Activated naive CD4-positive, alpha-beta T cell treated with anti-CD3 and anti-CD28 coated beads, Interleukin-2, amount 10 ng/mL, durations not matched to agents 7 days and 5 days (primary cell): ENCODE results near the gene PLA2G4A.

Source experiments
- CTCF ChIA-PET: fragments of 350-600 bp; sonication (Branson Sonifier 250); formaldehyde crosslinking; loops from one replicate; lab custom pipeline; 2021; ENCODE audit warnings: antibody characterized with exemption; lab: Charles Lee
- DNase-seq: peaks from one replicate; pipeline ENCODE4 v3.0.0-alpha.2; 2020
- H3K27ac Mint-ChIP-seq: one replicate; pipeline ENCODE4 v1.8.0; 2021; ENCODE audit warnings: mild to moderate bottlenecking, moderate library complexity, mixed read lengths
- H3K27me3 Mint-ChIP-seq: one replicate; pipeline ENCODE4 v1.8.0; 2021; ENCODE audit warnings: mild to moderate bottlenecking, mixed read lengths
- H3K36me3 Mint-ChIP-seq: one replicate; pipeline ENCODE4 v1.8.0; 2021; ENCODE audit warnings: mixed read lengths
- H3K4me1 Mint-ChIP-seq: one replicate; pipeline ENCODE4 v1.8.0; 2021; ENCODE audit warnings: mixed read lengths
- H3K4me3 Mint-ChIP-seq: one replicate; pipeline ENCODE4 v1.8.0; 2021; ENCODE audit warnings: mild to moderate bottlenecking, moderate library complexity, mixed read lengths
- H3K9me3 Mint-ChIP-seq: one replicate; pipeline ENCODE4 v1.8.0; 2021; ENCODE audit warnings: mixed read lengths

PLA2G4A gene

DNA sequence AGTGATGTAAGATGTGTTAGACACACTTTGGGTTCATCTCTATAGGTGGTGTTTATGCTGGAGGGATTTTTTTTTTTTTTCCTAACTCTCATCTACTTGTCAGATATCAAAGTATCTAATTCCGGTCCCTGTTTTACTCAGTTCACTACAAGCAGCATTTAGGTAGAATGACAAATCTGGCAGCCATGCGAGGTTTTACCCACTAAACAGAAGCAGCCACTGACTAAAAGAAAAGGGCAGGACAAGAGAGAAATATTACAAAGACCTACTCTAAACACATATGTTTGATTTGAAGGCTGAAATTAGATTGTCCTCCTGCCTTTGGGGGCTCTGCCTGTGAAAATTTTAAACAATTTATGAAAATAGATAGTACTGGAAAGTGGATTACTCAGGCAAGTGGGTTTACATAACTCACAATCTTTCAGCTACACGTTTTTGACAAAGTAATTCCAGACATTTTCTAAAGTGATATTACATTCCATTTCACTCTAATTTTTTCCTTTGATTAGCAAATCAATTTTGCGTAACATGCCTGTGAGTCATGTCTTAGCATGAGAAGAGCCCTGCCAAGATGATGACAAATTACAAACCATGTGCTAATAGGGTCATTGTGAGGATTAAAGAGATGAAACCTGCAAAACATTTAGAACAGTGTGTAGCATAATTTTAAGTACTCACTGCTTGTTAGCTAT is 172.6 kb downstream of the PLA2G4A start:
- Mint-ChIP-seq H3K27me3 (no peaks in the 10 kb centered on the region), H3K36me3 (no peaks in the 10 kb centered on the region), H3K27ac (no peak overlapping the region), H3K9me3 (no peaks in the 10 kb centered on the region), H3K4me3 (no peak overlapping the region), H3K4me1 (no peaks in the 10 kb centered on the region)
- DNase-seq = no peak
- CTCF ChIA-PET = no interaction called here

DNA sequence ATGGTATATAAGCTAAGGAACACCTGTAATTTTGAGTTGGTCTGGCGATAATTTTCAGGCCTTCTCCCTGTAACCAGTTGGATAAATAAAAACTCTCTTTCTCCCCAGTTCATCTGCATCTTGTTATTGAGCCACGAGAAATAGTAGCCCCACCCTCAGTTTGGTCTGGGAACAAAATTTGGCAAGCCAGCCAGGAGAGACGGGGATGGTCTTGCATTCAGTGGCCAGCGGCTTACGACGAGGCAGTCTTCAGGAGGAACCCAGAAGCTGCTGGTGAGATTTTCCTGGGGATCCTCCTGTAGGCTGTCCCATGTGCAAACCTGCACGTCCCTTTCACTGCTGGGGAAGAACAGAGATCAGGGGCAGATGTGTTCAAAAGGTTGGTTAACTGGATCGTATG is 174.6 kb downstream of the PLA2G4A start:
- no peaks in the 10 kb centered on the region for H3K27me3 Mint-ChIP-seq
- no peak overlapping the region for H3K27ac Mint-ChIP-seq
- H3K4me3 Mint-ChIP-seq = no peak overlapping the region
- no peak for DNase-seq
- H3K4me1 Mint-ChIP-seq = no peaks in the 10 kb centered on the region
- CTCF ChIA-PET = no interaction called here
- H3K9me3 Mint-ChIP-seq = peaks cover 4% of the 10 kb centered on the region
- H3K36me3 Mint-ChIP-seq = no peaks in the 10 kb centered on the region

DNA sequence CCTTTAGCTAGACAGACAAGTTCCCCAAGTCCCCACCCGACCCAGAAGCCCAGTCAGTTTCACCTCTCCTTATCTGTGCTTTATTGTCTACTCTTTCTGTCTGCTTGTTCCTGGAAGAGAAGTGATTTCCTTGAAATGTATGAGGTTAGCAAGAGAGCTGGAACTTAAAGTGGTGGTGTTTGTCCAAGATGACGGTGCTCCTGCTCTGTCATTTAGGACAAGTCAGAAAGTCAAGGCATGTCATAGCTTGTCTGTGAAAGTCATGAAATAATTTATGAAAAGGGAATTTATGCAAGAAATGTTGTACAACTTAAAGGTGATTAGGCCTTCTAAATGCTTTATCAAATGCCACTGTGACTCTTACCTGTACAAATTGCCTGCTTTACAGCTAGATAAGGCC is 178.1 kb downstream of the PLA2G4A start:
- Mint-ChIP-seq H3K36me3 (no peaks in the 10 kb centered on the region), H3K4me1 (no peaks in the 10 kb centered on the region), H3K27ac (no peak overlapping the region), H3K9me3 (peaks cover 5% of the 10 kb centered on the region), H3K4me3 (no peak overlapping the region), H3K27me3 (no peaks in the 10 kb centered on the region)
- CTCF ChIA-PET = no interaction called here
- DNase-seq = no peak

DNA sequence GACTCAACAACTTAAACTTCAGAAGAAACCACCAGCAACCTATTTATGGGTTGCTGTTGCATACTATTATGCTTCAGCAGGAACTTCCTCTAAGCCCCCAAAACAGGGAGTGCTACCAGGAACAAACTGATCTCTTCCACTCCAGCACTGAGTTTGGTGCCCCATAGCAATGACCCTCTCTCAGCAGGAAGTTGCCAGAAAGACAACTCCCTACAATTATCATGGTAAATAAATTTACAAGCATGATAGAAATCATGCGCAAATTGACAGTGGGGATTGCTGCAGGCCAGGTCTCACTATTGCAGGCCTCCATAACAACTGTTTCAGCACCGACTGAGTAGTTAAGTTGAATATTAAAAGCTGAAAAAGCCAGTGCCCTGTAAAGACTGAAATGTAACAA is 180.6 kb downstream of the PLA2G4A start:
- DNase-seq = no peak
- no peaks in the 10 kb centered on the region for H3K36me3 Mint-ChIP-seq
- no peaks in the 10 kb centered on the region for H3K4me1 Mint-ChIP-seq
- H3K27ac Mint-ChIP-seq = no peak overlapping the region
- no peaks in the 10 kb centered on the region for H3K27me3 Mint-ChIP-seq
- H3K4me3 Mint-ChIP-seq = no peak overlapping the region
- H3K9me3 Mint-ChIP-seq = peaks cover 5% of the 10 kb centered on the region
- CTCF ChIA-PET = no interaction called here

DNA sequence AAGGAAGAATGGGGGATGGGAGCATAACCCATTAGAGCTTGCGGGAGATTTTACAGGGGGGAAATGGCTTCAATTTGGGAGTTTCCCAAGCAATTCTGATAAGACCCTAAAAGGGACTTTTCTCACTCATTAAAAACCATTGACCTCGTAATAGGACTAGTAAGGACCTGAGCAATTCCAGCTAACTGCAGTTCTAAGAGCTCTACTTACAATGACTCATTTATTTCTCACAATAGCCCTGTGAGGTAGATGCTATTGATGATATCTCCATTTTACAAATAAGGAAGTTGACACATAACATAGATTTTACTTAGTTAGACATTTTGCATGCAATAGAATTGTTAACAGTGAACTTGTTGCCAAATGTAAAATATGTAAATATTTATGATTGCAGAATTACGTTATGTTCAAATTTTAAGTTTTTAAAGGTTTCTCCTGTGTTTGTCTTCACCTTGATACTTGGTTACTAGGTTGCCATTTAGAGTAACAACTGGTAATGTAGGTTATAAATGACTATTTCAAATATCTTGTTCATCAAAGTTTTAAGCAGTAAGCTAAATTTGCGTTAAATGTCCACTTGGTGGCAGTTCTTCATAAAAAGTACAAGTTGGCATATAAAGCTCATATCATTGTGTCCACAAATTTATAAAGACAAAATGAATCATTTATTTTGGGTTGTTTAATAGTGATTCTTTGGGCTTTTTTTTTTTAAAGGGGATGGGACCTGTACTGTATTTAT is 182.0 kb downstream of the PLA2G4A start:
- Mint-ChIP-seq H3K4me1 (no peaks in the 10 kb centered on the region), H3K27me3 (no peaks in the 10 kb centered on the region), H3K4me3 (no peak overlapping the region), H3K36me3 (no peaks in the 10 kb centered on the region), H3K9me3 (peaks cover 5% of the 10 kb centered on the region), H3K27ac (no peak overlapping the region)
- no peak for DNase-seq
- CTCF ChIA-PET = no interaction called here

DNA sequence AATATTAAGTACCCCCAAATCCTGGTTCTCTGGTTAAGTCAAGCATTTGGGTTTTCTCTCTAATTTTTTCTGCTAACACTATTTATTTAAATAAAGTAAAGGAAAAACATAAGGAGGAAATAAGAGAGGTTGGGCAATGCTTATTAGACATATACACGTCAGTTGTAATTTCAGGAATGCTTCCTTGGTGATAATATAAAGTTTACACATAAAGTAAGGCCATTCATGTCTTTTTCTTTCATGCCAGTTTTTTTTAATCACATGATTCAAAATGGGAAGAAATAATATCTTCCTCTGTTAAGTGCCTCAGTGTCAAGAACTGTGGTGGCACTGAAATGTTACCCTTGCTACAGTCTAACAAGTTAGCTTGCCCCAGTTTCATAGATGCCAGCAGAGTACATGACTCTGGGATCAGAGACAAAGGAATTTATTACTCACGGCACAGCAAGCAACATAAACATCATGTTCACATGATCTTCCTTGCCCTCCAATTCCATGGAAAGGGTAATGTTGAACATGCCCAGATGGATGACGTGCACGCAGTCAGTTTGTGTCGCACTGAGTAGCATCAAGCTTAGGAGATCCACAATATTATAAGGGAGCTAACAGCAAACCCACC is 184.9 kb downstream of the PLA2G4A start:
- Mint-ChIP-seq H3K4me1 (no peaks in the 10 kb centered on the region), H3K27me3 (no peaks in the 10 kb centered on the region), H3K9me3 (peaks cover 1% of the 10 kb centered on the region), H3K4me3 (no peak overlapping the region), H3K27ac (no peak overlapping the region), H3K36me3 (no peaks in the 10 kb centered on the region)
- DNase-seq = no peak
- CTCF ChIA-PET = no interaction called here

DNA sequence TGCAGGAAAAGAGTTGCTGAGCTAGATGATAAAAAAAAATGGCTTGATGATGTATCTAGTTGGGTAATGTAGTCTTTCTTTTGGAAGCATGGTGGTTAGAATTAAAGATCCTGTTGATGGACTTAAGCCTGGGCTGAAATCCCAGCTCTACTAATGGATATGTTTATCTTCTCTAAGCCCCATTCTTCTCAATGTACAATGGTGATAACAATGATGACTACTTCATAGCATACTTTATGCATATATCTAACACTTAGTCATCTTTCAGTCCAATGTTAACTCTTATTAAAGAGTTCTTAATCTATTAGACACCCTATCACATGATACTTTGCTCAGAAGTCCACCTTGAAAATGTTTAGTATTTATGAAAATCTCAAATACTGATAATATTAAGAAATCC is 189.5 kb downstream of the PLA2G4A start:
- Mint-ChIP-seq H3K4me1 (no peaks in the 10 kb centered on the region), H3K27ac (no peak overlapping the region), H3K4me3 (no peak overlapping the region), H3K27me3 (no peaks in the 10 kb centered on the region), H3K36me3 (no peaks in the 10 kb centered on the region), H3K9me3 (no peaks in the 10 kb centered on the region)
- CTCF ChIA-PET = no interaction called here
- no peak for DNase-seq

DNA sequence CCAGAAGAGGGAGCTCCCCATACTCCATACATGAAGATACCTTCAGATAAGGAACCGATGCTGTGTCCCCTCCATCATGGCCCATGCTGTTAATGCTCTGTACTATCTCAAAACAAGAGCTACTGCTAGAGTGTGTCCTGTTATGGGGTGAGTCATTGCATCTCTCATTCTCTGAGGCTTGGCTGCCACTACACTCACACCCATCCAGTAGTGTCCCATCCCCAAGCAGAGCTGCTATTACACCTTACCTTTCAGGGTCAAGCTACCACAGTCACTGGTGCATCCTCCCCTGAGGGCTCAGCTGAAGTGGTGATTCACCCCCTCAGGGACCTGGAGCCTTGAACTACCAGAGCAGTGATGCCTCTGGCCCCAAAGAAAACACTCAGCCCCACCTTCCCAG is 198.5 kb downstream of the PLA2G4A start:
- peaks cover 6% of the 10 kb centered on the region for H3K9me3 Mint-ChIP-seq
- no peak overlapping the region for H3K4me3 Mint-ChIP-seq
- H3K27me3 Mint-ChIP-seq = no peaks in the 10 kb centered on the region
- no peaks in the 10 kb centered on the region for H3K4me1 Mint-ChIP-seq
- CTCF ChIA-PET = no interaction called here
- H3K36me3 Mint-ChIP-seq = no peaks in the 10 kb centered on the region
- no peak for DNase-seq
- no peak overlapping the region for H3K27ac Mint-ChIP-seq

DNA sequence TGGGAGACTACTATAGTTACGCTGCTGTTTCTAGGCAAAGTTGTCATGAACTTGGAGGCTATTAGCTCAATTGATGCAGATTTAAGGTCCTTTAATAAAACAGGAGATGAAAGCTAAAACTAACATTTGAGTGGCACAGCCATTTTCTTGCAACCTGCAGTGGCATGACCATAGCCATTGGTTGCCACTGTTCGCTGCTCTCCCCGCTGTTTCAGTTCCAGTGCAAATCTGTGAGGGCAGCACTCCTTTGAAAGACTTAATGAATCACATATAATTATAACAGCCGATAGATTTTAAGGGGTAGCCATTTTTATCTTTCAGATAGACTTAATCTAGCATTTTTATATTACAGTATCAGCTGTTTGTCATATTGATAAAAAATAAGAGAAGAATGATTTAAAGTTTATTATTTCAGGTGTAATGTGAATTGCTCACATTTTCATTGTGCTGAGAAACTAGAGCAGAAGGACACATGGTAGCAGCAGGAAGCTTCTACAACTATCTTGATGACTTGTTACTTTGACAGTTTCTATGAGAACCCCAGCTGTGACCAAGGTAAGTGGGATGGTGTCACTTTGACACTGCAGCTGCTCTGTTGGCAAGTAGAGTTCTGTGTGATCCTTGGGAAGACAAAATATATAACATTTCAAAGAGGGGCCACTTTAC is 203.7 kb downstream of the PLA2G4A start:
- Mint-ChIP-seq H3K9me3 (peaks cover 6% of the 10 kb centered on the region), H3K27me3 (no peaks in the 10 kb centered on the region), H3K27ac (no peak overlapping the region), H3K4me1 (no peaks in the 10 kb centered on the region), H3K36me3 (no peaks in the 10 kb centered on the region), H3K4me3 (no peak overlapping the region)
- CTCF ChIA-PET = no interaction called here
- DNase-seq = no peak

DNA sequence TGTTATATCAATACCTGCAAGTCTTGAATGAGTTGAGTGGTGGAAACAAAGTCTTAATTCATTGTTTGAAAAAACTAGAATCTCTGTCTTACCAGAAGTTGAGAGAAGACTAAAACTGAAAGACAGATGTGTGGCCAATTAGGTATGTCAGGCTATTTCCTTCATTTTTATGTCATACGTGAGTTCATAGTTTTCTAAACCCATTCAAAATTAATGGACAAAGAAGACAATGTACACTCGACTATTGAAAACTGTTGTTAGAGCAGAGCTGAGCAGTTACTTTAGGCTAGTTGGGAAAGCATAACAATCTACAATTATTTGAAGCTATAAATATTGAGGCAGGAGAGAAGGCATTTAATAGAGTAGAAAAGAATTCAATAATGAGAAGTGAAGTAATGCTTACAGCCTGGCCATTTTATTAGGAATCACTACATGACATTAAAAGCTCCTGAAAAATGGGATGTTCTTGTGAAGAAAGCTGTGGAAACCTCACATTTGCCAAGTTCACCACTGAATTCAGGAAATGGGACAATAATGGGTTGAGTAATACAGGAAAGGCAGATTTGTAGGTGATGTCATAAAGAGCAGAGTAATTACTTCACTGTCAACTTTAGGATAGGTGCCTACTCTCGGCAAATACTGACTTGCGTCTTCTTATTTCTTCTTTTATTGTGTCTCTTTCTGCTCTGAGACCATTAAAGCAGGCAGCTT is 204.4 kb downstream of the PLA2G4A start:
- Mint-ChIP-seq H3K27me3 (no peaks in the 10 kb centered on the region), H3K9me3 (peaks cover 3% of the 10 kb centered on the region), H3K4me3 (no peak overlapping the region), H3K36me3 (no peaks in the 10 kb centered on the region), H3K27ac (no peak overlapping the region), H3K4me1 (no peaks in the 10 kb centered on the region)
- CTCF ChIA-PET = no interaction called here
- DNase-seq = no peak

DNA sequence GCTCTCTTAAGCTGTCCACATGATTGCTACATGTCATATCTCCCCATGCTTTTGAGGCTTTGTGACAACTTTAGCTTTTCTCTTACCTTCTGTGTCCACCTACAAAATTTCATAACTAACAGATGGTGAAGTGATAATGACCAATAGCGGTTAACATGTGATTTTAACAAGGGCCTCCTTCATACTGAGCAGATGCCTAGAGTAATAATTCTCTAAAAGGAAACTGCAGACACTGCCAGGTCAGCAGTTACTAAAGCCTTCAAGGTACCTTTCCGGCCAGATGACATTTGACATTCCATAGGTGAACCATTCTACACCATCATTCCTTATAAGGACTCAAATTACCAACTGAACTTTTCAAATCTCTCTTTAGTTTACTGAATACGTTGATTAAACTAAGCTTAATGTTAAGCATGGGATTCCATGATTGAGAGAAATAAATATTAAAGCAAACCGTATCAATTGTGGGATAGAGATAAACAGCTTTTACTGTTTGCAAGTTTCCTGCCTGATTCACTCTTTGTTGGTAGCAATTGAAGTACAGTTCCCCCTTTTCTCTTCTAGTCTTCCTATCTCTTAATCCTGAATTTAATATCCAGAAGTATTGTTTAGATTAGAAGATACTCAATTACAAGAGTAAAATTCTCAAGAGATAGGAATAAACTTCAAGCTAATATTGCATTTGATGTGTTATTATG is 205.1 kb downstream of the PLA2G4A start:
- no peak overlapping the region for H3K4me3 Mint-ChIP-seq
- H3K27me3 Mint-ChIP-seq = no peaks in the 10 kb centered on the region
- H3K36me3 Mint-ChIP-seq = no peaks in the 10 kb centered on the region
- DNase-seq = no peak
- H3K9me3 Mint-ChIP-seq = no peaks in the 10 kb centered on the region
- no peak overlapping the region for H3K27ac Mint-ChIP-seq
- no peaks in the 10 kb centered on the region for H3K4me1 Mint-ChIP-seq
- CTCF ChIA-PET = no interaction called here

DNA sequence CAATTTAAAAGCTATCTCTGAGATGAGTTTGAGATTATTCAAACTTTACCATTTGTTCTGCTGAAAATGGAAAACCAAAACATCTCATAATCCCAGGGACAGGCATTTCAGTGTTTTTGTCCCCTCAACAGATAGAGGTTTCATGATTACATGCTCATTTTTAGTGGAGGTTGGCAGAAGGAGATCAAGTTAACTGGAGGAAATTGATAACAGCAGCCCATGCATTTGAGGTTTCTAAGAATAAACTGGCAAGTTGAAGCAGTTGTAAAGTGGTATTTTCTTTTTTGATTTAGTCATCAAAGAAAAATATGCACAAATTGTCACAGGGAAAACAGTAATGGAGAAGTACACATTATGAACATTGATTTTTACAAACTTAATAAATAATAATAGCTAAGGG is 205.8 kb downstream of the PLA2G4A start:
- Mint-ChIP-seq H3K4me1 (no peaks in the 10 kb centered on the region), H3K27ac (no peak overlapping the region), H3K9me3 (no peaks in the 10 kb centered on the region), H3K36me3 (no peaks in the 10 kb centered on the region), H3K27me3 (no peaks in the 10 kb centered on the region), H3K4me3 (no peak overlapping the region)
- CTCF ChIA-PET = no interaction called here
- DNase-seq = no peak

DNA sequence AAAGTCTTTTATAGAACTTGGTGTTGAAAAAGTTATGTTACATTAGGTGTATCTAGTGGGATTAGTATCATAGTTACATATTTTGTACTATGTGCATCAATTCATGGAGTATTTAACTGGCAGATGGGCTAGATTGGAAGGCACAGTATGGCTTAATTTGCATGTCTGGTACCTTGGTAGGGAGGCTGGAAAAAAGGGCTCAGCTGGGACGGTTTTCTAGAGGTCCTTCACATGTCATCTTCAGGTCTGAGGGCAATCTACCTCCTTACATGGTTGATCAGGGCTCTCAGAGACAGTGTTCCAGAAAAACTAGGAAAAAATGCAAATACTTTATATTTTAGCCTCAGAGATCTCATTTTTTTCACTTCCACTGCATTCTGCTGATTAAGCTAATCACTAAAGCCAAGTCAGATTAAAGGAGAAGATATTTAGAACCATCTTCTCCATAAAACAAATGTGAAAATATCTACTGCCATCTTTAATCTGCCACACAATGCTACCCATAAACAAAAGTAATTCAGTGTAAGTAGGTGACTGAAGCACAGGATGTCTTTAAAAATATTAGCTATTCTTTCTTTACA is 209.3 kb downstream of the PLA2G4A start:
- Mint-ChIP-seq H3K36me3 (no peaks in the 10 kb centered on the region), H3K9me3 (no peaks in the 10 kb centered on the region), H3K27ac (no peak overlapping the region), H3K27me3 (no peaks in the 10 kb centered on the region), H3K4me1 (no peaks in the 10 kb centered on the region), H3K4me3 (no peak overlapping the region)
- DNase-seq = no peak
- CTCF ChIA-PET = no interaction called here
